Bronchial epithelial cell (primary cell): ENCODE results near the gene PTPRN2. TPM values are rescaled to one million over a fixed set of nuclear protein-coding genes. Genes with fewer than 3 reads are reported as not detected.

Source experiments
- DNase-seq: peaks from one replicate; pipeline ENCODE4 v3.0.0-alpha.2; 2010; ENCODE audit warnings: low read depth
- FAIRE-seq: peaks from 2 replicates; lab custom pipeline; 2011; peaks lifted over from hg19 to GRCh38; lab: Jason Lieb, UNC
- H3K27me3 ChIP-seq: 2 replicates; pipeline ENCODE4 v1.5.1; 2011; ENCODE audit warnings: low read length; ENCODE audit not compliant: control insufficient read depth, insufficient read depth
- H3K36me3 ChIP-seq: 2 replicates; pipeline ENCODE4 v1.5.1; 2011; ENCODE audit warnings: low read length; ENCODE audit not compliant: control insufficient read depth, insufficient read depth
- H3K4me3 ChIP-seq: 2 replicates; pipeline ENCODE4 v1.5.1; 2011; ENCODE audit warnings: mild to moderate bottlenecking, low read depth, low read length, control low read depth
- CTCF ChIP-seq: IDR thresholded peaks from 2 replicates; pipeline ENCODE4 v1.5.1; 2011; ENCODE audit warnings: mild to moderate bottlenecking, moderate library complexity, low read length, control low read depth, inconsistent platforms; ENCODE audit not compliant: insufficient read depth, severe bottlenecking
- total RNA-seq: library from RNA; depleted of rRNA; stranded (reverse); fragments of >200 nt; gene quantifications from 2 replicates; pipeline ENCODE4 v1.2.1, GENCODE V29; 2014

PTPRN2 gene
- total RNA-seq, 1 donor from 2014 or later, result 1.1 TPM

DNA sequence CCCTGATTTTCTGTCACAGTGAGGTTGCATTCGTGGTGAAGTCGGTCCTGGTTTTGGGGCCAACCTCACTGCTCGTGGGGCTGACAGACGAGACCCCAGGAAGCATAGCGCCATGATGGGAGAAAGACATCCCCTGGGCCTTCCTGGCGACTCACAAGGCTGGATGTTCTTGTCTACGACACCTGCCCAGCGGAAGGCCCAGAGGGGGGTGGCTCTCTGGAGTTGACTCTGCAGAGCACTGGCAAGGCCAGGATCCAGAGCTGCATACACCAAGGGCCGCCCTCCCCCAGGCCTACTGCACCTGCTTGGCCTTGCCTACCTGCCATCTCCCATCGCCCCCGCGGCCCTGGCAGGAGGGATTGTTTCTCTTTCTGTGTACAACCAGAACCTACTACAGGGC lies 608.9 kb downstream of the PTPRN2 start:
- DNase-seq, result no peak
- no peaks in the 10 kb centered on the region for H3K27me3 ChIP-seq
- H3K36me3 ChIP-seq, result no peaks in the 10 kb centered on the region
- H3K4me3 ChIP-seq, result no peak overlapping the region
- TF ChIP-seq CTCF, result no peak
- no peak for FAIRE-seq

DNA sequence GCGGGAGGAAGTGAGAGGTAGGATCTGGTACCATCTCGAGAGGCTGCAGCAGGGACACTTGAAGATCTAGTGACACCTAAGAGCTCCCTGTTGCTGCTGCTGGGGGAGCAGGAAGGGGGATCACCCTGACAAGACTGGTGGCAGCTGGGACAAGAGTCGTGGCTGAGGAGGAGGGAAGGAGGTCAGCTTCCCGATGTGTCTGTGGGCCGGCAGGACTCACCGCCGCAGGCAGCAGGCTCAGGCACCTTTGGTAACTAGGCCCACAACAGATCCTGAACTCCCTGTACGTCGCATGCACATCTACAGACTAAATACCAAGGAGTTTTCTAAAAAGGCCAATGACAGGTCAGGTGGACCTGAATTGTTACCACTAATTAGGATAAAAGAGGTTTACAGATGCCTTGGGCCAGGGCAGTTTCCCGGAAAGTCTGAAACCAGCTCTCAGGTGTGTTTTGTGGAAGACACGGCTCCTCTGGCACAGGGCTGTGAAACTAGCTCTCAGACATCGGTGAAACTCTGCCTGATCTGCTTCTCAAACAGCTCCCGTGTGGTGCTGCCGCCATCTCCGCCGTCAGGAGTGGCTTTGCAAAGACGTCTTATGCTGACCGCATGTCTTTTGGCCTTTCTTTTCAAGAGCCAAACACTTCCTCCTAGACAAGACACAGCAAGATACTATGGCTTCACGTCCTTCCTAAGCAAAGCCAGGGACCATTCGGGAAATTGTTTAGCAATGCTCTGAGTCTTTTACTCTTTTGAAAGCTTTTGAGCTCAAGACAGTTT lies 609.7 kb downstream of the PTPRN2 start:
- no peak for DNase-seq
- FAIRE-seq, result no peak
- no peak overlapping the region for H3K4me3 ChIP-seq
- H3K36me3 ChIP-seq, result no peaks in the 10 kb centered on the region
- no peaks in the 10 kb centered on the region for H3K27me3 ChIP-seq
- TF ChIP-seq CTCF, result no peak

DNA sequence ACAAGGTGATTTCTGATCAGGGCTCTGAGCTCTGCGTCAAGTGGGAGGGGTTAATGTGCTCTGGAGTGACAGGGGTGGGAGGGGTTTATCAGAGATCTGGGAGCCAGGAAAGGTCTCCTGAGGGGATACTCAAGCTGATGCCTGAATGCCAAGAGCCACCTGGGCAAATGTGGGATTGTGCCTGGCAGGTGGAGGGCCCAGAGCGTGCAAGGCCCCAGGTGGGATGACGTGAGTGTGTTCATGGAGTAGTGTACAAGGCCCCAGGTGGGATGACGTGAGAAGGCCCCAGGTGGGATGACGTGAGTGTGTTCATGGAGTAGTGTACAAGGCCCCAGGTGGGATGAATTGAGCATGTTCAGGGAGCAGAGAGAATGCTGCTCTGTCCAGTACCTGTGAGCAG lies 610.3 kb downstream of the PTPRN2 start:
- Histone ChIP-seq H3K27me3 (no peaks in the 10 kb centered on the region), H3K4me3 (no peak overlapping the region), H3K36me3 (no peaks in the 10 kb centered on the region)
- no peak for TF ChIP-seq CTCF
- no peak for FAIRE-seq
- no peak for DNase-seq

DNA sequence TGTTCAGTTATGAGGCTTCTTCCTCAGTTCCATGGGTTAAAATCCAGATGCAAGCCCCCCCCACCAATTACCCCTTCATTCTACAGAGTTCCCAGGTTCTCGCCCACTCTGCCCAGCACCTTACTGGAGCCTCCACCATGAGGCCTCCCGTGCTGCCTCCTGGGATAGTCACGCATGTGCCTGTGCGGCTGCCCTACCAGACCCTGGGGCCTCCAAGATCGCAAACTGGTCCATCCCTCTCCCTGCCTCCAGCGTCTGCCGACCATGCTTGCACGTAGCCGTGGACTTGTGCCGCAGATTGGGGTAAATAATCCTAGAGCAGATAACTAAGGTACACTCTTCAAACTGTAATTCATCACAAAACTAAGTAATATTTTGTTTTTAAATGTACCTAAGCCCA lies 611.2 kb downstream of the PTPRN2 start:
- Histone ChIP-seq H3K4me3 (no peak overlapping the region), H3K27me3 (no peaks in the 10 kb centered on the region), H3K36me3 (no peaks in the 10 kb centered on the region)
- FAIRE-seq (no peak), DNase-seq (no peak)
- no peak for TF ChIP-seq CTCF

GRCh38 chr7:157975401-157976372 lies 611.9 kb downstream of the PTPRN2 start:
- Histone ChIP-seq H3K36me3 (no peaks in the 10 kb centered on the region), H3K4me3 (no peak overlapping the region), H3K27me3 (no peaks in the 10 kb centered on the region)
- FAIRE-seq, result no peak
- TF ChIP-seq CTCF, result no peak
- no peak for DNase-seq
